SU-DHL-6 (cell line): ENCODE data around the gene UGT2A1.

Source experiments
- CTCF ChIP-seq: fragments of 200-600 bp; sonication (generic); IDR thresholded peaks from one replicate; pipeline ENCODE4 v1.5.1; 2017; ENCODE audit warnings: antibody characterized with exemption, mild to moderate bottlenecking, low read length, moderate library complexity; ENCODE audit not compliant: insufficient read depth, poor library complexity, severe bottlenecking
- EZH2phosphoT487 ChIP-seq: fragments of 200-600 bp; sonication (generic), shearing (Covaris generic); conservative IDR thresholded peaks from 2 replicates; pipeline ENCODE4 v1.6.1; 2018; ENCODE audit warnings: mild to moderate bottlenecking, antibody characterized with exemption, low read length, moderate library complexity, mixed read lengths

DNA sequence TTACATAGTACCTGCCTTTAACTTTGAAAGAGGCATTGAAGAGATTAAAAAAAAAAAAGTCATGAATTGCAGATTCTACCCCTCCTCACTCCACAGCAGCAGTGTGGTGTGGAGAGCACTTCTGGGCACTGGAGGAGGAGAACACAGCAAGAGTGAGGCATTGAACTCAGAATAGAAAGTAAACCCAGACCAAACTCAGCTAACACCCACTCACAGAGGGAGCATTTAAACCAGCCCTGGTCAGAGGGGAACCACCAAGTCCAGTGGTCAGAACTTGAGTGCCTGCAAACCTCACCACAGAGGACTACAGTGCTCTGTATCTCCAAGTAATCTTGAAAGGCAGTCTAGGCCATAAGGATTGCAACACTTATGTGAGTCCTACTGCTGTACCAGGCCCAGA is 15.6 kb upstream of the UGT2A1 start:
- no peak for TF ChIP-seq CTCF
- no peak for TF ChIP-seq EZH2phosphoT487
